ENCODE results near the gene PDLIM5. TPM values are rescaled to one million over a fixed set of nuclear protein-coding genes. Genes with fewer than 3 reads are reported as not detected.

Gene PDLIM5
- total and polyA plus RNA-seq, 4 donors = 20.4 to 93.4 (median 59.8) TPM

GRCh38 chr4:94466923-94467322 is 15.2 kb downstream of the PDLIM5 start:
- H3K4me1 ChIP-seq (ENCODE audit: control insufficient read depth in 5 of 5, insufficient read depth in 5 of 5, low read length in 5 of 5) = peaks cover 0 to 28% (median 0%) of the 10 kb centered on the region in 5 donors
- DNase-seq (no peak), ATAC-seq (ENCODE audit: insufficient read depth, low FRiP score) (no peak)
- H3K27me3 ChIP-seq (ENCODE audit: control insufficient read depth in 3 of 3, insufficient read depth in 3 of 3, low read length in 2 of 3) = no peaks in the 10 kb centered on the region
- no peak overlapping the region for H3K9ac ChIP-seq (ENCODE audit: insufficient read depth in 1 of 2, low read length in 2 of 2)
- peaks cover 0 to 2% (median 0%) of the 10 kb centered on the region in 4 donors for H3K9me3 ChIP-seq (ENCODE audit: control insufficient read depth in 4 of 4, insufficient read depth in 3 of 4, low read length in 3 of 4)
- no peaks in the 10 kb centered on the region for H3K36me3 ChIP-seq (ENCODE audit: control insufficient read depth in 4 of 4, insufficient read depth in 4 of 4, low read length in 4 of 4)
- WGBS, 2 donors = 81 to 96% methylated on average over 2 of the region's 2 CpGs
- no peak overlapping the region for H3K27ac ChIP-seq (ENCODE audit: low read depth in 1 of 2, low read length in 1 of 2)
- no peak overlapping the region for H3K4me3 ChIP-seq
- TF ChIP-seq CTCF (IDR thresholded peaks at IDR 0.05; ENCODE audit: control extremely low read depth, extremely low read depth) = no peak

- H3K9ac ChIP-seq (ENCODE audit: insufficient read depth in 1 of 2, low read length in 2 of 2) = no peak overlapping the region
- peaks cover 0 to 2% (median 0%) of the 10 kb centered on the region in 4 donors for H3K9me3 ChIP-seq (ENCODE audit: control insufficient read depth in 4 of 4, insufficient read depth in 3 of 4, low read length in 3 of 4)
- DNase-seq (no peak), ATAC-seq (ENCODE audit: insufficient read depth, low FRiP score) (no peak)
- H3K27me3 ChIP-seq (ENCODE audit: control insufficient read depth in 3 of 3, insufficient read depth in 3 of 3, low read length in 2 of 3) = no peaks in the 10 kb centered on the region
- no peaks in the 10 kb centered on the region for H3K36me3 ChIP-seq (ENCODE audit: control insufficient read depth in 4 of 4, insufficient read depth in 4 of 4, low read length in 4 of 4)
- H3K4me1 ChIP-seq (ENCODE audit: control insufficient read depth in 5 of 5, insufficient read depth in 5 of 5, low read length in 5 of 5) = peaks cover 0 to 33% (median 0%) of the 10 kb centered on the region in 5 donors
- no peak overlapping the region for H3K27ac ChIP-seq (ENCODE audit: low read depth in 1 of 2, low read length in 1 of 2)
- 85 to 93% methylated on average over 4 of the region's 4 CpGs for WGBS, 2 donors
- H3K4me3 ChIP-seq = no peak overlapping the region
- no peak for TF ChIP-seq CTCF (IDR thresholded peaks at IDR 0.05; ENCODE audit: control extremely low read depth, extremely low read depth)
Observed at GRCh38 chr4:94468093-94468769, 16.5 kb downstream of the PDLIM5 start.

GRCh38 chr4:94469221-94469784 is 17.6 kb downstream of the PDLIM5 start:
- 70 to 97% methylated on average over 1 of the region's 1 CpG for WGBS, 2 donors
- Histone ChIP-seq H3K4me1 (ENCODE audit: control insufficient read depth in 5 of 5, insufficient read depth in 5 of 5, low read length in 5 of 5) (peaks cover 0 to 31% (median 0%) of the 10 kb centered on the region in 5 donors), H3K27ac (ENCODE audit: low read depth in 1 of 2, low read length in 1 of 2) (peak overlapping the region in 1 of 2 donors; percentile 4)

More at GRCh38 chr4:94469221-94469784, 17.6 kb downstream of the PDLIM5 start:
- peaks cover 0 to 2% (median 0%) of the 10 kb centered on the region in 4 donors for H3K9me3 ChIP-seq (ENCODE audit: control insufficient read depth in 4 of 4, insufficient read depth in 3 of 4, low read length in 3 of 4)
- no peak overlapping the region for H3K9ac ChIP-seq (ENCODE audit: insufficient read depth in 1 of 2, low read length in 2 of 2)
- no peaks in the 10 kb centered on the region for H3K27me3 ChIP-seq (ENCODE audit: control insufficient read depth in 3 of 3, insufficient read depth in 3 of 3, low read length in 2 of 3)
- no peak overlapping the region for H3K4me3 ChIP-seq
- no peaks in the 10 kb centered on the region for H3K36me3 ChIP-seq (ENCODE audit: control insufficient read depth in 4 of 4, insufficient read depth in 4 of 4, low read length in 4 of 4)
- ATAC-seq (ENCODE audit: insufficient read depth, low FRiP score) (no peak), DNase-seq (no peak)
- TF ChIP-seq CTCF (IDR thresholded peaks at IDR 0.05; ENCODE audit: control extremely low read depth, extremely low read depth) = no peak

Data from lung (tissue), 12 donors.